AG08396 (cell line): ENCODE results near the gene AHCY.
"Not testable (repeated sequence)": the region's sequence is repeated elsewhere in the genome, so short reads cannot be mapped to it uniquely, and the experiment has no call there.

Experiments
- DNase-seq: peaks from one replicate; pipeline ENCODE4 v3.0.0; 2012; ENCODE audit warnings: low spot score, mixed read lengths

Gene AHCY

DNA sequence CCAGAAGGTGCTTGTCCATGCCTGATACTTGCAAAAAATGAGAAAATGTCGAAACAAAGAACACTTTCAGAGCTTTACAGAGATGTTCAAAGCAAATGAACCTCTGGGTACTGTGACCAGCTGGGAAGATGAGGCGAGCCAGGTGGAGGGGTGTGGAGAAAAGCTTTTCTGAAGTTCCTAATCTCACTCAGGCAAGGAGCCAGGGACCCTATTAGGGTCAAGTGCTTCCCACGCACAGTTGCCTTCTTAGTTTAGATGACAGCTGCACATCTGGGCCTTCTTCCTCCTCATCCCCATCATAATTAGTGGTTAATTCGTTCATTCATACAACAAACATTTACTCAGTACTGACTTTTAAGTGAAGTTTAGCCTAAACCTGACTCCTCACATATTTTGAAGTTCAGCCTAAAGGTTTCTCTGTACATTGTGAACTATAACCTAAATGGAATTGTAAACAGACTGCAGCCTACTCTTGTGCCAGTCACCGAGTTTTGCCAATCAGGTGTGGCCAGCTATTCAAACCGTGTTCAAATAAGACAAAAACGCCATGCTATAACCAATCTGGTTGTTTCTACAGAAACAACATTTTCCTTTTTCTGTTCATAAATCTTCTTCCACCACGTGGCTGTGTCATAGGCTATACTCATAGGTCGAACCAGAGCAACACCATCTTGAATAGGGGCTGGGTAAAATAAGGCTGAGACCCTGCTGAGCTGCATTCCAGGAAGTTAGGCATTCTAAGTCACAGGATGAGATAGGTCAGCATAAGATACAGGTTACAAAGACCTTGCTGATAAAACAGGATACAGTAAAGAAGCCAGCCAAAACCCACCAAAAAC, 19.3 kb upstream of the AHCY start:
- no peak for DNase-seq

DNA sequence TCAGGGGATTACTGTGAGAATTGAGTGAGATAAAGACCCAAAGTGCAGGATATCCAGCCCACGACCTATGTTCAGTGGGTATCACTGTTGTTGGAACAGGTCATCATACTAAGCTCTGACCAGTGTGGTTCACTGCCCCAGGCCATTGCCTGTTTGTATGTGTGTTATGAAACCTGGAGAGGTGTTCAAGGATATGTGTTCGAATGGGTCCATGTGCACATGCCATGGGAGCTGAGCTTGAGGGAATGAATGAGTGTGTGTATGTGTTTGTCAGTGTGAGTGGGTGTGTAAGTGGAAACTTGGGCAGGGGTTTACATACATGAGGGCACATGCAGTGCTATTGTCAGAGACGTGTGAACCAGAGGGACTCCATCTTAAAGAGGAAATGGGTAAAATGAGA, 17.7 kb upstream of the AHCY start:
- no peak for DNase-seq

- DNase-seq: no peak
Observed at GRCh38 chr20:34318609-34319443, 15.7 kb upstream of the AHCY start.

DNA sequence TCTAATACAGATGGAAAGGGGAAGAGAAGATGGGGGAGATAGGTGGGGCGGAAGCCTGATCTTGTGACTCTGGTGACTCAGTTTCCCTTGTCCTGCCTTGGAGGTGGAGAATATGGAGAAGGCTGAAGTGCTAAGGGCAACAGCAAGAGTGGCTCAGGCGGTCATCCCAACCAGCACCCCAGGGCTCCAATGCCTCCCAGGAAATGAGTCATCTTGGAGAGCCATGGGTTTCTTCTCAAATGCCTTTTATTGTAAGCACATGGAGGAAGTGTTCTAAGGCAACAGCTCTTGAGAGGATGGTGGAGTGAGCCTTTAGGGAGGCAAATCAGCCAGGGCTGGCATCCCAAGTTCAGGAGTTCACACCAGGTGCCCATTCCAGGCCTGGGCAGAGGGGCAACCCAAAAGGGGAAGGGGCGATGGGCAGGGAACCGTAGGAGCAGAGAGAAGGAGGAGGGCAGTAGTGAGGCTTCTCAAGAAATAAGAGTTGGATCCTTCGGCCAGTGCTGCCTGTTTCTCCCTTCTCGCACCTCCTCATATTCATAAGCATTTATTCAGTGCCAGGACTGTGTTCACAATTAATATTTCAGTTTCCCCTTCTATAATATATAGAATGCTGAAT, 13.2 kb upstream of the AHCY start:
- no peak for DNase-seq

DNA sequence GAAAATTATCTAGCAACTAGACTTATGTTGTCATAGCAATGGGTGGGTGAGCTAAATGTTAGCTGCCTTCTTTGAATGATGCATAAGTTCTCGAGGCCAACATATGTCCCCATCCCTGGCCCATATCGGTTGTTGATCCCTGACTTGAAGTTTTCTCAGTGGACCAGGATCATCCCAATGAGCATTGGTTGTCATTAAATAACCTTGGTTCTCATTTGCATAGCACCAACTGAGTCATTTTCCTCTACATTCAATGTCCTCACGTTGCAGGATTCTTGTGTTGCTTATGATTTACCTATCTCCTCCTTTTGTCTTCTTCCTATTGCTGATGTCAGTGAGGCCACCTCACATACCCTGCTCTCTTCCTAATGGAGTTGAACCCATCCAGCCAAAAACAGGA, 12.1 kb upstream of the AHCY start:
- DNase-seq: no peak

DNA sequence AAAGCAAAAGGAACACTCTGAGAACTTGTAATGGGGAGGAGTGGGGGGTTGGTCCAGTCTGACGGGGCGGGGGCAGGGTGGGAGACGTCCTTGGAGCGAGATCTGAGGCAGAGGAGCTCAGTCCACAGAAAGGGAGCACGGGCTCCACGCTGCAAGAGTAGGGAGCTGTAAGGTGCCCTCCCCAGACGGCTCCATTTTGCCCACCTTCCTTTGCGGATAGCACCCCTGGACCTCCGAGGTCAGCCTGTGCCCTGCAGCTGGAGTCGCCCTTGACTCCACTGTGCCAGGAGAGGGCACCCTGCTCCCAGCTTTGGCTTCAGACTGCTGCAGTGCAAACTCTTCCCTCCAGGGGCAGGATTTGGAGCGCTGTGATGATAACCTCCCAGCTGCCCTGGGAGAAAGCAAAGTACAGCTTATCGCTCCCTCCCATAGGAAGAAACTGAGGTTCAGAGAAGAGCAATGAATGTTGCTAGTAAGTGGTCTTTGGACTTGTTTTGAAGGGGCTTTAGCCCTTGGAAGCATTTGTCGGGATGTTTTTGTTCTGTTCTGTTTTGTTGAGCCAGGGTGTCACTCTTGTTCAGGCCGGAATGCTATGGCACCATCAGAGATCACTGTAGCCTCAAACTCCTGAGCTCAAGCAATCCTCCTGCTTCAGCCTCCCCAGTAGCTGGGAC, 9.5 kb upstream of the AHCY start:
- DNase-seq: peak; percentile 86

GRCh38 chr20:34312024-34312460, 8.9 kb upstream of the AHCY start:
- no peak for DNase-seq

- no peak for DNase-seq
Observed at GRCh38 chr20:34311118-34312023, 8.2 kb upstream of the AHCY start.

DNA sequence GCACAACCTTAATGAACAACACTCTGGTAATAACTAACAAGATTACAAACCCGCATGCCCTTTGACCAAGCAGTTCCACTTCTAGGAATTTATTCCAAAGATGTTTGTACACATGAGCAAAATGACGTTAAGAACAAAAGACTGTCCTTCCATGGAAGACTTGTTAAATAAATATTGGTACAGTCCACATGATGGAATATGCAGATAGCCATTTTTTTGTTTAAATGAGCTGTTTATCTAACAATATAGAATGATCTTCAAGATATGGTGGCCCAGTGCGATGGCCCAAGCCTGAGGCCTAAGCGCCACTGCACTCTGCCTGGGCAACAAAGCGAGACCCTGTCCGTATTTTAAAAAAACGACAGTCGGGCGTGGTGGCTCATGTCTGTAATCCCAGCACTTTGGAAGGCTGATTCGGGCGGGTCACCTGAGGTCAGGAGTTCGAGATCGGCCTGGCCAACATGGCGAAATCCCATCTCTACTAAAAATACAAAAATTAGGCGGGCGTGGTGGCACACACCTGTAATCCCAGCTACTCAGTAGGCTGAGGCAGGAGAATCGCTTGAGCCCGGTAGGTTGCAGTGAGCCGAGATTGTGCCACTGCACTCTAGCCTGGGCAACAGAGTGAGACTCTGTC, 7.4 kb upstream of the AHCY start:
- no peak for DNase-seq

DNA sequence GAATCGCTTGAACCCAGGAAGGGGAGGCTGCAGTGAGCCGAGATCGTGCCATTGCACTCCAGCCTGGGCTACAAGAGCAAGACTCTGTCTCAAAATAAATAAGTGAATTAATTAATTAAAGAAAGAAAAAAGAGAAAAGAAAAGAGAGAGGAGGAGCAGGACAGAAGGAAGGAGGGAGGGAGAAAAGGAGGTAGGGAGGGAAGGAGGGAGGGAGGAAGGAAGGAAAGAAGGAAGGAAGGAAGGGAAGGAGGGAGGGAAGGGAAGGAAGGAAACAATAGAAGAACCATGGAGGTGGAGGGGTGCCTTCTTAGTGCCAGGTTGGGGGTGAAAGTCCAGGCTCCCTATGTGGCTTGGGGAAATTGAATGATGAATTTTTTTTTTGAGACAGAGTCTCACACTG, 6.5 kb upstream of the AHCY start:
- no peak for DNase-seq

DNA sequence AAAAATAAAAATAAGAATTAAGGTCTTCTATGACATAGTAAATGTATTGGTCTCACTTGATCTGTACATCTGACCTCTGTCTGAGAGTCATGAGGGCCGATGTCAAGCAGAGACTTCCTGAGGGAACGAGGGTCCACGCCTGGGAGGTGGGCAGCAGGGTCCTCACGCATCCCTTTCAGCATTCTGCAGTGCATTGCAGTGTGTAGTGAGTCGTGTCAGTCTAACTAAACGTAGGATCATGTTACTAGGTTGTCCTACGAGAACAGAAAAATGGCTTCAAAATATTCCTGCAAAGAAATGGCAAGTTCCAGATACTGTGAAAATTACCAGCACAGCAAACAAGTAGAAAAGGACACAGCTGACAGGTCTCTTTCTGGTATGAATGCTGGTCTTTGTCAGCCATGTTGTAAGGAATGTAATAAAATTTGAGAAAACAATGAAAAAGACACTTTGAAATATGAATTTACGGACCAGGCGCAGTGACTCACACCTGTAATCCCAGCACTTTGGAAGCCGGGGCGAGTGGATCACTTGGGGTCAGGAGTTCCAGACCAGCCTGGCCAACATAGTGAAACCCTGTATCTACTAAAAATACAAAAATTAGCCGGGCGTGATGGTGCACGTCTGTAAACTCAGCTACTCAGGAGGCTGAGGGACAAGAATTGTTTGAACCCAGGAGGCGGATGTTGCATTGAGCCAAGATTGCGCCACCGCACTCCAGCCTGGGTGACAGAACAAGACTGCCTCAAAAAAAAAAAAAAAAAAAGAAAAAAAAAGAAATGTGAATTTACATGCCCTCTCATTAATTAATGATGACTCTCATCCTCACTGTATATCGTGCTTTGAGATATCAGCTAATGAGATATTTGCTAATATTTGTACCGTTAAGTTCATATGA, 2.4 kb upstream of the AHCY start:
- no peak for DNase-seq

- DNase-seq: peak; percentile 62
Observed at GRCh38 chr20:34302312-34302722, 838 bp downstream of the AHCY start.

GRCh38 chr20:34301587-34302311, 1.4 kb downstream of the AHCY start:
- no peak for DNase-seq

DNA sequence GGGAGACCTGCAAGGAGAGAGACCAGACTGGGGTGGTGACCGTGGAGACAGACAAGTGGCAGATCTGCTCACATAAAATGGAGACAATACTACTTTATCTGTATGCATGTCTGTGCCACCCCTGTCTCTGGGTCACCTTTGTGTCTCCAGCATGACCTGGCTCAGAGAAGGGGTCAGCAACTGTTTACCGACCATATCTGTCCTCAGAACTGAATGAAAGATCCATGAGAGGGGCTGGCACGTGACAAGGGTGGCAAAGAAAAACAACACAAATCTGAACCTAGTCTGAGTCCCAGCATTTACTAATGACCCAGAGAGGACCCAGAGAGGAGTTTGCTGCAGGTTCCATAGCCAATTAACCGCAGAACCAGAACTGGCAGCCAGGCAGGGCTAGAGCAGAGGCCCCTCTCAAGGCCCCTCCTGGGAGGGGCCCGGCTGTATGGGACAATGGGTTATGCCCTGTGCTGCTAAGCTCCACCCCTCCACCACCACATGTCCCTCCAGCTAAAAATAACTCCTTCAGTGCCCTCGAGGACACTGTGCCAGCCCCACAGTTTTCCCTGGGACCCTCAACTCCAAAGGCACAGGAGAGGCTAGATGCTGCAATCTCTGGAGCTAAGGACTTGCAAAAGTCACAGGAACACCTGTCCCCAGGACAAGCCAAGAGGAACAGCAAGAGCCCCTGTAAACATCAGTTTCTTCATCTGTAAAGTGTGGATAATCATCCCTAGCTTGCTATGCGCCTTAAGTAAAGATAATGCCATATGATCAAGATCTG, 2.2 kb downstream of the AHCY start:
- DNase-seq: no peak

DNA sequence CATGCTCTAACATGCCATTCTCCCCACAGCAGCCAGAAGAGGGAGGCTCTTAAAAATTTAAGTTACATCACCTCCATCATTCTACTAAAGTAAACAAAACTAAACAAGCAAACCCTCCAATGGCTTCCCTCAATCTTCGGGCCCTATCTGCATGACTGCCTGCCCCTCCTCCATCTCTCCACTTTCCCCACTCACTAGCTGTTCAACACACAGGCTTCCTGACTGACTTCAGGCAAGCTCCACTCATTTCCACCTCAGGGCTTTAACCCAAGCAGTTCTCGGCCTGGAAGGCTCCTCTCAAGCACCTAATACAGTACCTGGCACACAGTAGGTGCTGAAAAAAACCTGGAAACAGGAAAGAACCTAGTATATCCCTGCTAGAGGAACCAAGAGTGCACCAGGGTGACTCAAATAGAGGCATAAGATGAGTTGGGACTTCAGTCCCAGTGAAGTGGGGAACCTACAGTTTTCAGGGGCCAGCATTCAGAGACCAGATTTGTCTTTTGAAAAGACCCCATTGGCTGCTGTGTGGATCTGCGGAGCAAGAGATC, 2.8 kb downstream of the AHCY start:
- DNase-seq: peak; percentile 40

DNA sequence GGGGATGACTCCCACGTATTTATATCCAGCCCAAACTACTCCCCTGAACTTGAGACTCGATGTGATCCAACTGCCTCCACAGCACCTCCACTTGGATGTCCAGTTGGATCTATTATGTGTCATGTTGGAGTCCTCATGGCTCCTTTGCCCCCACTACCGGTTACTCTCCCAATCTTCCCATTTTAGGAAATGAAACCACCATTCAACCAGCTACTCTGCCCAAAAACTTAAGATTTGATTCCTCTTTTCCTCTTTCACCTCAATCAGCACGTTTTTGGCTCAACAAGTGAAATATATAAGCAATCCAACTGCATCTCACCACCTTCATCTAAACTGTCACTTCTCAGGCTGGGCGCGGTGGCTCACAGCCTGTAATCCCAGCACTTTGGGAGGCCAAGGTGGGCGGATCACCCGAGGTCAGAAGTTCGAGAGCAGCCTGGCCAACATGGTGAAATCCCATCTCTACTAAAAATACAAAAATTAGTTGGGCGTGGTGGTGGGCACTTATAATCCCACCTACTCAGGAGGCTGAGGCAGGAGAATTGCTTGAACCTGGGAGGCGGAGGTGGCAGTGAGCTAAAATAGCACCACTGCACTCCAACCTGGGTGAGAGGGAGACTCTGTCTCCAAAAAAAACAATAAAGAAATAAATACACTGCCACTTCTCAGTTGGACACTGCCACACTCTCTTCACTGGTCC, 3.4 kb downstream of the AHCY start:
- DNase-seq: no peak

- not testable (repeated sequence) for DNase-seq
Observed at GRCh38 chr20:34298294-34298784, 4.8 kb downstream of the AHCY start.
